ENCODE measurements around the gene FAS.

GRCh38 chr10:88984525-88984924, 6.1 kb upstream of the FAS start:
- no peak for TF ChIP-seq EZH2 (IDR thresholded peaks at IDR 0.05; ENCODE audit: borderline replicate concordance, insufficient read depth, low read depth, low read length, poor library complexity, severe bottlenecking)
- TF ChIP-seq CTCF (IDR thresholded peaks at IDR 0.05), result no peak

Measured in B cell (primary cell).